ENCODE measurements around the gene CWC27.

- TF ChIP-seq, protein P1, sequence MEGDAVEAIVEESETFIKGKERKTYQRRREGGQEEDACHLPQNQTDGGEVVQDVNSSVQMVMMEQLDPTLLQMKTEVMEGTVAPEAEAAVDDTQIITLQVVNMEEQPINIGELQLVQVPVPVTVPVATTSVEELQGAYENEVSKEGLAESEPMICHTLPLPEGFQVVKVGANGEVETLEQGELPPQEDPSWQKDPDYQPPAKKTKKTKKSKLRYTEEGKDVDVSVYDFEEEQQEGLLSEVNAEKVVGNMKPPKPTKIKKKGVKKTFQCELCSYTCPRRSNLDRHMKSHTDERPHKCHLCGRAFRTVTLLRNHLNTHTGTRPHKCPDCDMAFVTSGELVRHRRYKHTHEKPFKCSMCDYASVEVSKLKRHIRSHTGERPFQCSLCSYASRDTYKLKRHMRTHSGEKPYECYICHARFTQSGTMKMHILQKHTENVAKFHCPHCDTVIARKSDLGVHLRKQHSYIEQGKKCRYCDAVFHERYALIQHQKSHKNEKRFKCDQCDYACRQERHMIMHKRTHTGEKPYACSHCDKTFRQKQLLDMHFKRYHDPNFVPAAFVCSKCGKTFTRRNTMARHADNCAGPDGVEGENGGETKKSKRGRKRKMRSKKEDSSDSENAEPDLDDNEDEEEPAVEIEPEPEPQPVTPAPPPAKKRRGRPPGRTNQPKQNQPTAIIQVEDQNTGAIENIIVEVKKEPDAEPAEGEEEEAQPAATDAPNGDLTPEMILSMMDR (IDR thresholded peaks at IDR 0.05), result no peak
- no peak for TF ChIP-seq POLR2A (IDR thresholded peaks at IDR 0.05)
These were observed 19.3 kb upstream of the CWC27 start for GRCh38 chr5:64749385-64749784.

All from testis (tissue), 2 donors.